ENCODE results near the gene SMAD3.

GRCh38 chr15:67166280-67167009 is 101.0 kb downstream of the SMAD3 start:
- TF ChIP-seq CTCF (IDR thresholded peaks at IDR 0.05) (no peak), POLR2A (IDR thresholded peaks at IDR 0.05) (no peak)

All from suprapubic skin (tissue), 3 donors.